LNCaP clone FGC (cell line): Measurements from ENCODE around the gene TPX2.

Source experiments
- DNase-seq: peaks from one replicate; pipeline ENCODE4 v3.0.0-alpha.2; 2011; ENCODE audit warnings: low read depth
- H3K4me3 ChIP-seq: 2 replicates; pipeline ENCODE4 v1.5.1; 2011; ENCODE audit warnings: mild to moderate bottlenecking, low read depth, low read length, control low read depth
- TF ChIP-seq, protein P1 (sequence below): IDR thresholded peaks from 2 replicates; pipeline ENCODE4 v1.5.1; 2012; ENCODE audit warnings: mild to moderate bottlenecking; ENCODE audit not compliant: control insufficient read depth, insufficient read depth; ENCODE audit errors: extremely low read depth

The TPX2 gene

DNA sequence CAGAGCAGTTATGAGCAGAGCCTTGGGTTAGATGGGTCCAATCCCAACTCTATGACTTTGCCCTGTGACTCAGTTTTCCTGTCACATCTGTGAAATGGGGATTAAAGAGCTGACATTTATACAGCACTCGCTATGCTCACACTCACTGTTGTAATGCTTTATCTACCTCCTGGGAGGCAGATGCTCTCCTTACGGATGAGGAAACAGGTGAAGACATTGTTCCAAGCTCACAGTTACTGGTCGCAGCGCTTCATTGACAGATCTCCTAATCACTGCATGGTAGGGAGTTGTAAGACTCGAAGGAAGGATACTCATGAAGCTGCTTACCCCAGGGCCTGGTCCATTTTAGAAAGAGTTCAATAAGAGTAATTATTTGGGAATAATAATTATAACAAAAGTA lies 77.1 kb downstream of the TPX2 start:
- TF ChIP-seq, protein P1, sequence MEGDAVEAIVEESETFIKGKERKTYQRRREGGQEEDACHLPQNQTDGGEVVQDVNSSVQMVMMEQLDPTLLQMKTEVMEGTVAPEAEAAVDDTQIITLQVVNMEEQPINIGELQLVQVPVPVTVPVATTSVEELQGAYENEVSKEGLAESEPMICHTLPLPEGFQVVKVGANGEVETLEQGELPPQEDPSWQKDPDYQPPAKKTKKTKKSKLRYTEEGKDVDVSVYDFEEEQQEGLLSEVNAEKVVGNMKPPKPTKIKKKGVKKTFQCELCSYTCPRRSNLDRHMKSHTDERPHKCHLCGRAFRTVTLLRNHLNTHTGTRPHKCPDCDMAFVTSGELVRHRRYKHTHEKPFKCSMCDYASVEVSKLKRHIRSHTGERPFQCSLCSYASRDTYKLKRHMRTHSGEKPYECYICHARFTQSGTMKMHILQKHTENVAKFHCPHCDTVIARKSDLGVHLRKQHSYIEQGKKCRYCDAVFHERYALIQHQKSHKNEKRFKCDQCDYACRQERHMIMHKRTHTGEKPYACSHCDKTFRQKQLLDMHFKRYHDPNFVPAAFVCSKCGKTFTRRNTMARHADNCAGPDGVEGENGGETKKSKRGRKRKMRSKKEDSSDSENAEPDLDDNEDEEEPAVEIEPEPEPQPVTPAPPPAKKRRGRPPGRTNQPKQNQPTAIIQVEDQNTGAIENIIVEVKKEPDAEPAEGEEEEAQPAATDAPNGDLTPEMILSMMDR = no peak
- no peak for DNase-seq
- H3K4me3 ChIP-seq = no peak overlapping the region

- DNase-seq = no peak
- H3K4me3 ChIP-seq = no peak overlapping the region
- TF ChIP-seq, protein P1 = no peak
These were observed 78.4 kb downstream of the TPX2 start for GRCh38 chr20:31817461-31817860.

- TF ChIP-seq, protein P1 = no peak
- H3K4me3 ChIP-seq = no peak overlapping the region
- DNase-seq = no peak
These were observed 79.4 kb downstream of the TPX2 start for GRCh38 chr20:31818376-31818908.

DNA sequence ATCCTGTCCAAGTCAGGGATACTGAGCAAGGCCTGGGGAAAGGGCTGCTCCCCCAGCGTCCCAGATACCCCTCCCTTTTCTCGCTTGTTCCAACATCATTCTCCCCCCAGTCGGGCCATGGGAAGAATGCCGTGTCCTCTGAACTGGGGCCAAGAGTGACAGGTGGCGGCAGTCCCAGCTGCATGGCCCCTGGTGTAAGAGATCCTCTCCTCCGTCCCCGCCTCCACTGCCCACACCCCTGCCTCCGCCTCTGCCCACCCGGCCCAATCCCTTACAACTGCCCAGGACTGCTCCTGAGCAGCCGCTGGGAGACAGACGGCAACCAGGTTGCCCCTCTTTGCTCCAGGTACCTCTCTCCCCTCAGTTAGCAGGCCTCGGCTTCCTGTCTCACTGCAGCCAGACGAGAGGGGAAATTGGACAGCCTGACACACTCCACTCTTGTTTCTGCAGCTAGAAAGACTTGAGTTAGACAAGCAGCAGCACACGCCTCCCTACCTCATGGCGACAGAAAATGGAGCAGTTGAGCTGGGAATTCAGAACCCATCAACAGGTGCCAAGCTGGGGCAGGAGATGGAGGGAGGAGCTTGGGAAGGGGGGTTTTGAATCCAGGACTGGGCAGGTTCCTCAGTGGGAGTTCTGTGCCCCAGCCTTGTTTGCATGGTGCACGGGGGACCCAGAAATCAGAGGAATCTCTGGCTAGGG lies 80.1 kb downstream of the TPX2 start, which contains the start of gene MYLK2:
TSS of gene MYLK2 (plus strand) at position 274 of the 702 bp plus-strand sequence. CDS start at position 499, 225 bp downstream.
- DNase-seq = no peak
- H3K4me3 ChIP-seq = no peak within 1 kb of the TSS
- TF ChIP-seq, protein P1 = no peak

DNA sequence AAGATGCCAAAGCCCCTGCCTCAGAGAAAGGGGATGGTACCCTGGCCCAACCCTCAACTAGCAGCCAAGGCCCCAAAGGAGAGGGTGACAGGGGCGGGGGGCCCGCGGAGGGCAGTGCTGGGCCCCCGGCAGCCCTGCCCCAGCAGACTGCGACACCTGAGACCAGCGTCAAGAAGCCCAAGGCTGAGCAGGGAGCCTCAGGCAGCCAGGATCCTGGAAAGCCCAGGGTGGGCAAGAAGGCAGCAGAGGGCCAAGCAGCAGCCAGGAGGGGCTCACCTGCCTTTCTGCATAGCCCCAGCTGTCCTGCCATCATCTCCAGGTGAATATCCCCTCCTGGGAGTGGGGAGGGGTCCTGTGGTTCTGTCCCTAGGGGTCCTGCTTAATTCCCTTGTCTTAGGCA lies 81.1 kb downstream of the TPX2 start:
- DNase-seq = no peak
- H3K4me3 ChIP-seq = no peak overlapping the region
- TF ChIP-seq, protein P1 = no peak

- DNase-seq = no peak
- no peak overlapping the region for H3K4me3 ChIP-seq
- TF ChIP-seq, protein P1 = no peak
These were observed 82.3 kb downstream of the TPX2 start for GRCh38 chr20:31821427-31821826.
